ENCODE results near the gene KIAA1210. TPM values are rescaled to one million over a fixed set of nuclear protein-coding genes. Genes with fewer than 3 reads are reported as not detected.

KIAA1210 gene
- total and polyA plus RNA-seq, 10 of the 15 experiments (the other 5 are each of a cell fraction or from before 2014, with no cell fraction given): 0.01 TPM; not detected in 9

GRCh38 chrX:119087121-119087520, 40.5 kb downstream of the KIAA1210 start:
- H3K27me3 ChIP-seq (replicated peaks in 1 of 2; ENCODE audit: control insufficient read depth in 2 of 2, insufficient read depth in 2 of 2, low read length in 1 of 2): peaks cover 0 to 2% of the 10 kb centered on the region in 2 experiments; a peak in 1 of 4 replicates
- H2AFZ ChIP-seq (ENCODE audit: control insufficient read depth, low read depth, low read length): no peak overlapping the region
- no peak overlapping the region for H3K4me2 ChIP-seq (ENCODE audit: control insufficient read depth, insufficient read depth)
- no peaks in the 10 kb centered on the region for H3K4me1 ChIP-seq (ENCODE audit: control insufficient read depth, insufficient read depth, low read length)
- no peaks in the 10 kb centered on the region for H3K79me2 ChIP-seq (ENCODE audit: control insufficient read depth, insufficient read depth, low read length)
- 0% methylated on average over 1 of the region's 1 CpG for WGBS (ENCODE audit: insufficient coverage, insufficient replicate concordance, low lambda C conversion rate, missing lambda C conversion rate)
- FAIRE-seq (no peak), ATAC-seq (no peak), DNase-seq (ENCODE audit: low read depth, low spot score) (no peak)
- no peaks in the 10 kb centered on the region for H4K20me1 ChIP-seq (ENCODE audit: control insufficient read depth, insufficient read depth)
- BruUV-seq (replicated peaks): no TSS peak
- no peak overlapping the region for H3K9ac ChIP-seq (ENCODE audit: control insufficient read depth, insufficient read depth, low read length)
- ChIA-PET CTCF (interaction anchor here (0.5 kb wide), 1 partner anchor 50 kb away, joined by 3 read pairs; no protein-coding TSS in a partner anchor), SMC1A (ENCODE audit: uncharacterized antibody, unreplicated experiment) (no interaction called here), RAD21 (ENCODE audit: unreplicated experiment) (no interaction called here), POLR2A (no interaction called here)
- no peak overlapping the region for H3K4me3 ChIP-seq
- intact Hi-C loops (cut with micrococcal nuclease; ENCODE audit: unreplicated experiment) (no loop called here), in situ Hi-C loops (cut with MboI) (no loop called here)
- H3K27ac ChIP-seq (ENCODE audit: control insufficient read depth, insufficient read depth): no peak overlapping the region
- H3K9me3 ChIP-seq (replicated peaks; ENCODE audit: control insufficient read depth, insufficient read depth, low read length): no peaks in the 10 kb centered on the region
- no peaks in the 10 kb centered on the region for H3K36me3 ChIP-seq (ENCODE audit: control insufficient read depth in 2 of 2, insufficient read depth in 2 of 2, low read length in 1 of 2)
- TF ChIP-seq FOS (IDR thresholded peaks at IDR 0.05; ENCODE audit: borderline replicate concordance, extremely low read depth, insufficient read length) (no peak), ELK1 (IDR thresholded peaks at IDR 0.05; ENCODE audit: low read depth, low read length) (no peak), FOXK2 (IDR thresholded peaks at IDR 0.05) (no peak), RB1 (IDR thresholded peaks at IDR 0.05; ENCODE audit: borderline replicate concordance) (no peak), NBN (IDR thresholded peaks at IDR 0.05) (no peak), RBBP5 (conservative IDR thresholded peaks at IDR 0.05) (no peak), CEBPZ (IDR thresholded peaks at IDR 0.05; ENCODE audit: low read depth, low read length) (no peak), PAX5 (IDR thresholded peaks at IDR 0.05; ENCODE audit: borderline replicate concordance, low read depth, low read length) (no peak), ATF7 (IDR thresholded peaks at IDR 0.05; ENCODE audit: low read depth) (no peak), NFXL1 (IDR thresholded peaks at IDR 0.05; ENCODE audit: borderline replicate concordance) (no peak), IRF4 (IDR thresholded peaks at IDR 0.05; ENCODE audit: low read depth, low read length) (no peak)
